SK-N-SH (cell line): Measurements from ENCODE around the gene KRTAP2-4.

Experiments
- EZH2phosphoT487 ChIP-seq: fragments of 200-600 bp; sonication (generic); IDR thresholded peaks from 2 replicates; pipeline ENCODE4 v1.6.1; 2017; ENCODE audit warnings: low read depth, mixed run types, mild to moderate bottlenecking, antibody characterized with exemption, moderate library complexity, borderline replicate concordance
- RAD21 ChIP-seq: IDR thresholded peaks from 2 replicates; pipeline ENCODE4 v1.6.1; 2012; ENCODE audit warnings: mild to moderate bottlenecking, low read length

- no peak for TF ChIP-seq RAD21
- TF ChIP-seq EZH2phosphoT487: no peak
Measured at GRCh38 chr17:41058741-41059140, 6.9 kb downstream of the KRTAP2-4 start.
